HCT116 (cell line): ENCODE measurements around the gene TNFRSF18. TPM values are rescaled to one million over a fixed set of nuclear protein-coding genes. Genes with fewer than 3 reads are reported as not detected.

Experiments used
- ATAC-seq: fragments of 200-7000 bp; cut with Tn5 transposase; 2 replicates; pipeline ENCODE4 v1.9.1; 2020; ENCODE audit warnings: mild to moderate bottlenecking, moderate library complexity
- BruUV-seq: library from RNA; stranded (reverse); fragments of 400-500 nt; replicated peaks from 2 replicates; lab custom pipeline; 2021; lab: Mats Ljungman, UMichigan
- CTCF ChIA-PET: fragments of 300-600 bp; sonication (Branson Sonifier 250); formaldehyde crosslinking; loops from one replicate; lab custom pipeline; 2021; ENCODE audit warnings: antibody characterized with exemption; lab: Charles Lee
- POLR2A ChIA-PET: fragments of 300-600, 350-600 bp; sonication (Branson Sonifier 250); formaldehyde crosslinking; loops from one replicate; lab custom pipeline; 2021; ENCODE audit warnings: antibody characterized with exemption; lab: Charles Lee
- RAD21 ChIA-PET, 2 experiments: fragments of 300-600 bp; sonication (Branson Sonifier 250); formaldehyde crosslinking; loops; one replicate each; lab custom pipeline; 2023; ENCODE audit warnings: low total read pairs in 2 of 2; ENCODE audit not compliant: uncharacterized antibody in 2 of 2, unreplicated experiment in 2 of 2, low non-redundant PET in 1 of 2; lab: Charles Lee
- DNase-seq: peaks from one replicate; pipeline ENCODE4 v3.0.0-alpha.2; 2010; ENCODE audit warnings: low read depth, low spot score
- H2AFZ ChIP-seq: fragments of 200-600 bp; shearing (Covaris generic), sonication (generic); 2 replicates; pipeline ENCODE4 v1.6.1; 2017; ENCODE audit warnings: low read depth, mixed run types, mixed read lengths, antibody characterized with exemption, low read length; ENCODE audit not compliant: poor library complexity, severe bottlenecking
- H3K27ac ChIP-seq: 2 replicates; pipeline ENCODE4 v1.5.1; 2012; ENCODE audit warnings: low read depth, low read length
- H3K27me3 ChIP-seq: fragments of 200-600 bp; sonication (generic); 2 replicates; pipeline ENCODE4 v1.6.1; 2016; ENCODE audit warnings: mixed run types, low read length, mixed read lengths; ENCODE audit not compliant: insufficient read depth
- H3K36me3 ChIP-seq, 2 experiments: fragments of 200-500 bp in 1 of 2; fragments of 200-600 bp in 1 of 2; sonication (Bioruptor generic) in 1 of 2; sonication (generic) in 1 of 2; 2 replicates each; pipeline versions ENCODE4 v1.5.1 to v1.6.1; 2014 to 2016; ENCODE audit warnings: low read length in 2 of 2, inconsistent platforms in 1 of 2, mixed read lengths in 1 of 2, mixed run types in 1 of 2; ENCODE audit not compliant: insufficient read depth in 2 of 2, control insufficient read depth in 1 of 2
- H3K4me1 ChIP-seq, 2 experiments: fragments of 200-600 bp in 1 of 2; sonication (generic) in 1 of 2; 2 replicates each; pipeline versions ENCODE4 v1.5.1 to v1.6.1; 2012 to 2017; ENCODE audit warnings: low read length in 2 of 2, inconsistent platforms in 1 of 2, mild to moderate bottlenecking in 1 of 2, mixed read lengths in 1 of 2, mixed run types in 1 of 2, moderate library complexity in 1 of 2; ENCODE audit not compliant: insufficient read depth in 2 of 2, control insufficient read depth in 1 of 2
- H3K4me2 ChIP-seq: fragments of 200-600 bp; sonication (generic); 2 replicates; pipeline ENCODE4 v1.6.1; 2017; ENCODE audit warnings: mixed run types, low read length, mixed read lengths
- H3K4me3 ChIP-seq, 2 experiments: fragments of 200-600 bp in 1 of 2; sonication (generic) in 1 of 2; replicated peaks in 1 of 2; 2 replicates each; pipeline ENCODE4 v1.5.1; 2011 to 2016; ENCODE audit warnings: low read length in 2 of 2, control low read depth in 1 of 2, low read depth in 1 of 2, mild to moderate bottlenecking in 1 of 2, mixed read lengths in 1 of 2, mixed run types in 1 of 2
- H3K79me2 ChIP-seq: fragments of 200-600 bp; sonication (generic); 2 replicates; pipeline ENCODE4 v1.6.1; 2017; ENCODE audit warnings: mild to moderate bottlenecking, mixed run types, low read length, moderate library complexity, mixed read lengths; ENCODE audit not compliant: insufficient read depth
- H3K9ac ChIP-seq: fragments of 200-600 bp; sonication (generic); 2 replicates; pipeline ENCODE4 v1.6.1; 2016; ENCODE audit warnings: low read length, mixed read lengths
- H3K9me2 ChIP-seq: fragments of 200-600 bp; sonication (generic), shearing (Covaris generic); 2 replicates; pipeline ENCODE4 v1.6.1; 2017; ENCODE audit warnings: mixed run types, mild to moderate bottlenecking, moderate library complexity; ENCODE audit not compliant: insufficient read depth
- H3K9me3 ChIP-seq, 2 experiments: fragments of 200-500 bp in 1 of 2; fragments of 200-600 bp in 1 of 2; sonication (Bioruptor generic) in 1 of 2; sonication (generic) in 1 of 2; 2 replicates each; pipeline ENCODE4 v1.6.1; 2014 to 2017; ENCODE audit warnings: low read length in 2 of 2, mixed read lengths in 2 of 2, inconsistent platforms in 1 of 2, low read depth in 1 of 2, mild to moderate bottlenecking in 1 of 2, mixed run types in 1 of 2, moderate library complexity in 1 of 2; ENCODE audit not compliant: control insufficient read depth in 1 of 2, insufficient read depth in 1 of 2
- H4K20me1 ChIP-seq: fragments of 200-600 bp; sonication (generic), shearing (Covaris generic); 2 replicates; pipeline ENCODE4 v1.6.1; 2017; ENCODE audit warnings: mixed run types, mild to moderate bottlenecking, moderate library complexity; ENCODE audit not compliant: insufficient read depth
- ATF3 ChIP-seq: IDR thresholded peaks from 2 replicates; pipeline ENCODE4 v1.6.1; 2012
- CEBPB ChIP-seq: IDR thresholded peaks from 2 replicates; pipeline ENCODE4 v1.6.1; 2012; ENCODE audit warnings: low read depth
- CTCF ChIP-seq, 3 experiments: fragments of 200-600 bp in 1 of 3; sonication (generic) in 1 of 3; IDR thresholded peaks in 2 of 3; conservative IDR thresholded peaks in 1 of 3; 2 replicates each; pipeline ENCODE4 v1.5.1; 2012 to 2017; ENCODE audit warnings: low read depth in 2 of 3, low read length in 2 of 3, antibody characterized with exemption in 1 of 3, borderline replicate concordance in 1 of 3, control low read depth in 1 of 3, mild to moderate bottlenecking in 1 of 3, mixed read lengths in 1 of 3, mixed run types in 1 of 3, moderate library complexity in 1 of 3; ENCODE audit not compliant: insufficient read depth in 1 of 3
- ELF1 ChIP-seq: IDR thresholded peaks from 2 replicates; pipeline ENCODE4 v1.6.1; 2012; ENCODE audit warnings: low read depth, borderline replicate concordance
- EZH2 ChIP-seq: fragments of 200-600 bp; sonication (generic); IDR thresholded peaks from 2 replicates; pipeline ENCODE4 v1.6.1; 2017; ENCODE audit warnings: antibody characterized with exemption, mixed run types
- EZH2phosphoT487 ChIP-seq: fragments of 200-600 bp; IDR thresholded peaks from 2 replicates; pipeline ENCODE4 v1.6.1; 2018; ENCODE audit warnings: antibody characterized with exemption, borderline replicate concordance
- FOSL1 ChIP-seq: IDR thresholded peaks from 2 replicates; pipeline ENCODE4 v1.6.1; 2012; ENCODE audit warnings: low read depth
- JUND ChIP-seq: IDR thresholded peaks from 2 replicates; pipeline ENCODE4 v1.6.1; 2012
- MAX ChIP-seq: IDR thresholded peaks from 2 replicates; pipeline ENCODE4 v1.6.1; 2012
- RAD21 ChIP-seq: IDR thresholded peaks from 2 replicates; pipeline ENCODE4 v1.6.1; 2012; ENCODE audit warnings: low read depth, mild to moderate bottlenecking
- SIN3A ChIP-seq: IDR thresholded peaks from 2 replicates; pipeline ENCODE4 v1.6.1; 2012; ENCODE audit warnings: low read depth
- SP1 ChIP-seq: IDR thresholded peaks from 2 replicates; pipeline ENCODE4 v1.6.1; 2012; ENCODE audit warnings: low read depth
- SRF ChIP-seq: IDR thresholded peaks from 2 replicates; pipeline ENCODE4 v1.6.1; 2012; ENCODE audit warnings: low read depth
- ZFX ChIP-seq: fragments of 450-650 bp; IDR thresholded peaks from 2 replicates; pipeline ENCODE4 v1.6.1; 2017
- ZNF274 ChIP-seq: fragments of 200-500 bp; sonication (Bioruptor generic); IDR thresholded peaks from 2 replicates; pipeline ENCODE4 v1.6.1; 2014; ENCODE audit warnings: mild to moderate bottlenecking, low read depth, low read length, inconsistent platforms
- intact Hi-C: fragments of 100-400 bp; cut with micrococcal nuclease; formaldehyde crosslinking; loops from 2 replicates; pipeline ENCODE4 v1.10.0; 2022
- total RNA-seq: library from RNA; stranded (reverse); gene quantifications from one replicate; pipeline ENCODE4 v1.2.1, GENCODE V29; 2021; ENCODE audit not compliant: unreplicated experiment

TNFRSF18 gene
- total RNA-seq, 1 experiment from 2014 or later = 56.2 TPM

GRCh38 chr1:1166642-1167397 is 39.6 kb downstream of the TNFRSF18 start:
- no peak overlapping the region for H3K27ac ChIP-seq
- H3K27me3 ChIP-seq = no peaks in the 10 kb centered on the region
- ChIA-PET RAD21 (no interaction called here), CTCF (no interaction called here)
- BruUV-seq = no TSS peak
- intact Hi-C loops = no loop called here
- H3K9ac ChIP-seq = no peak overlapping the region
- ATAC-seq = no peak
- DNase-seq = no peak
- peaks cover 0 to 2% of the 10 kb centered on the region in 2 experiments; a peak in 2 of 4 replicates for H3K36me3 ChIP-seq
- H3K4me3 ChIP-seq = no peak overlapping the region
- peaks cover 56% of the 10 kb centered on the region for H3K79me2 ChIP-seq
- H3K9me3 ChIP-seq = no peaks in the 10 kb centered on the region
- H3K4me1 ChIP-seq = peaks cover 15 to 32% of the 10 kb centered on the region in 2 experiments
- H4K20me1 ChIP-seq = no peaks in the 10 kb centered on the region
- H2AFZ ChIP-seq = no peak overlapping the region
- no peak for TF ChIP-seq SRF
- no peak for TF ChIP-seq EZH2phosphoT487
- TF ChIP-seq SIN3A = no peak
- no peak for TF ChIP-seq ATF3
- TF ChIP-seq ZNF274 = no peak
- TF ChIP-seq ELF1 = no peak
- no peak for TF ChIP-seq MAX
- no peak for TF ChIP-seq CEBPB
- TF ChIP-seq JUND = no peak
- TF ChIP-seq RAD21 = no peak
- no peak for TF ChIP-seq ZFX
- TF ChIP-seq CTCF (IDR thresholded peaks at IDR 0.05 in 2 of 3, conservative IDR thresholded peaks at IDR 0.05 in 1 of 3; ENCODE audit: borderline replicate concordance in 1 of 3, insufficient read depth in 1 of 3, low read depth in 2 of 3, low read length in 2 of 3) = no peak
- no peak for TF ChIP-seq SP1
- TF ChIP-seq EZH2 = no peak
- no peak for TF ChIP-seq FOSL1
- TF ChIP-seq, all 23 proteins: peak for 0
- Histone ChIP-seq H3K9me2 (no peaks in the 10 kb centered on the region), H3K4me2 (no peak overlapping the region)
- POLR2A ChIA-PET = no interaction called here
